WERI-Rb-1 (cell line): ENCODE measurements around the gene LCOR.

Experiments used
- DNase-seq: peaks from one replicate; pipeline ENCODE4 v3.0.0-alpha.2; 2020
- H3K27ac ChIP-seq: fragments of 250-450 bp; sonication (Bioruptor Pico); 2 replicates; pipeline ENCODE4 v1.5.1; 2020; ENCODE audit warnings: mild to moderate bottlenecking, moderate library complexity
- H3K27me3 ChIP-seq: fragments of 250-450 bp; sonication (Bioruptor Pico); 2 replicates; pipeline ENCODE4 v1.5.1; 2021; ENCODE audit warnings: mild to moderate bottlenecking, low read depth, moderate library complexity; ENCODE audit not compliant: insufficient read depth, severe bottlenecking
- H3K36me3 ChIP-seq: fragments of 250-450 bp; sonication (Bioruptor Pico); 2 replicates; pipeline ENCODE4 v1.5.1; 2020; ENCODE audit warnings: mild to moderate bottlenecking, moderate library complexity
- H3K4me3 ChIP-seq: 2 replicates; pipeline ENCODE4 v1.5.1; 2011; ENCODE audit warnings: low read depth, mild to moderate bottlenecking, control low read depth, low read length
- H3K9me3 ChIP-seq: fragments of 250-450 bp; sonication (Bioruptor Pico); 2 replicates; pipeline ENCODE4 v1.5.1; 2021; ENCODE audit warnings: mild to moderate bottlenecking, moderate library complexity; ENCODE audit not compliant: severe bottlenecking
- TF ChIP-seq, protein P1 (sequence below): IDR thresholded peaks from 2 replicates; pipeline ENCODE4 v1.5.1; 2011; ENCODE audit warnings: low read depth, mild to moderate bottlenecking, control low read depth, inconsistent platforms, low read length

Gene LCOR

DNA sequence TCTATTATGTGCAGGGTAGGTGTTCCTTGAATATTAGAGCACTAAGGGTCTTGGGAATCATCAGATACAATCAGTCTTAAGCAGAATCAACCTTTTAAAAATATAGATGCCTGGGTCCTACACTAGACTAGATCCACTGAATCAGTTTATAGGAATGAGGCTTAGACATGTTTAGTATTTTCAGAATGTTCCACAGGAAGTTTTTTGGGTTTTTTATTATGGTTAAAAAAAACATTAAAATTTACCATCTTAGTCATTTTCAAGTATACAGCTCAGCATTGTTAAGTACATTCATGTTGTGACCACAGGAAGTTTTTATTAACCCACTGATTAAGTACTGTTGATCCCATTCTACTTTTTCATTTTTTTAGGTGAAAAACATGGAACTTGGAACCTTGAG lies 135.7 kb downstream of the LCOR start:
- Histone ChIP-seq H3K4me3 (no peak overlapping the region), H3K36me3 (no peaks in the 10 kb centered on the region), H3K27ac (no peak overlapping the region), H3K27me3 (no peaks in the 10 kb centered on the region), H3K9me3 (no peaks in the 10 kb centered on the region)
- no peak for DNase-seq
- TF ChIP-seq, protein P1, sequence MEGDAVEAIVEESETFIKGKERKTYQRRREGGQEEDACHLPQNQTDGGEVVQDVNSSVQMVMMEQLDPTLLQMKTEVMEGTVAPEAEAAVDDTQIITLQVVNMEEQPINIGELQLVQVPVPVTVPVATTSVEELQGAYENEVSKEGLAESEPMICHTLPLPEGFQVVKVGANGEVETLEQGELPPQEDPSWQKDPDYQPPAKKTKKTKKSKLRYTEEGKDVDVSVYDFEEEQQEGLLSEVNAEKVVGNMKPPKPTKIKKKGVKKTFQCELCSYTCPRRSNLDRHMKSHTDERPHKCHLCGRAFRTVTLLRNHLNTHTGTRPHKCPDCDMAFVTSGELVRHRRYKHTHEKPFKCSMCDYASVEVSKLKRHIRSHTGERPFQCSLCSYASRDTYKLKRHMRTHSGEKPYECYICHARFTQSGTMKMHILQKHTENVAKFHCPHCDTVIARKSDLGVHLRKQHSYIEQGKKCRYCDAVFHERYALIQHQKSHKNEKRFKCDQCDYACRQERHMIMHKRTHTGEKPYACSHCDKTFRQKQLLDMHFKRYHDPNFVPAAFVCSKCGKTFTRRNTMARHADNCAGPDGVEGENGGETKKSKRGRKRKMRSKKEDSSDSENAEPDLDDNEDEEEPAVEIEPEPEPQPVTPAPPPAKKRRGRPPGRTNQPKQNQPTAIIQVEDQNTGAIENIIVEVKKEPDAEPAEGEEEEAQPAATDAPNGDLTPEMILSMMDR = no peak

DNA sequence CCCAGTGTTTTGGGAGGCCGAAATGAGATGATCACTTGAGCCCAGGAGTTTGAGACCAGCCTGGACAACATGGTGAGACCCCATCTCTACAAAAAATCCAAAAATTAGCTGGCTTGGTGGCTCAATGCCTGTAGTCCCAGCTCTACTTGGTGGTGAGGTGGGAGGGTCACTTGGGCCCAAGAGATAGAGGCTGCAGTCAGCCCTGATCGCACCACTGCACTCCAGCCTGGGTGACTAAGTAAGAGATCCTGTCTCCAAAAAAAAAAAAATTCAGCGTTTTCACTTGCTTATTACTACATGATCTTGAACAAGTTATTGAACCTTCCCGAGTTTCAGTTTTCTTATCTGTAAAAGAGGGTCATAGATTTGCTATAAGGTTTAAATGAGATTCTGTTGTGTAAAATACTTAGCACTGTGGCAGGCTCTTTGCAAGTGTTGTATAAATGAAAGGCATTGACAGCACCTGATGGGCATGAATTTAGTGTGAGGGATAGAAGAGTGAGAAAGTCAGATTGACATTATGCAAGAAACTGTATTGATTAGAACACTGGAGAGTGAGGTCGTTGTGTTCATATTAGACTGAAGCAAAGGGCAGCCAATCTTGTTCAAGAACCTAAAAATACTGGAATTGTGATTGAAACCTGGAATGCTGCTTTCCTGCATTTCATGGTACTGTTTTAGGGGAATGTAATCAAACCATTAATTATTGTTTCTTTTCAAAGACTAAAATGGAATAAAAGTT lies 136.8 kb downstream of the LCOR start:
- H3K27me3 ChIP-seq = no peaks in the 10 kb centered on the region
- H3K4me3 ChIP-seq = no peak overlapping the region
- TF ChIP-seq, protein P1 = no peak
- no peaks in the 10 kb centered on the region for H3K36me3 ChIP-seq
- DNase-seq = no peak
- no peaks in the 10 kb centered on the region for H3K9me3 ChIP-seq
- no peak overlapping the region for H3K27ac ChIP-seq

DNA sequence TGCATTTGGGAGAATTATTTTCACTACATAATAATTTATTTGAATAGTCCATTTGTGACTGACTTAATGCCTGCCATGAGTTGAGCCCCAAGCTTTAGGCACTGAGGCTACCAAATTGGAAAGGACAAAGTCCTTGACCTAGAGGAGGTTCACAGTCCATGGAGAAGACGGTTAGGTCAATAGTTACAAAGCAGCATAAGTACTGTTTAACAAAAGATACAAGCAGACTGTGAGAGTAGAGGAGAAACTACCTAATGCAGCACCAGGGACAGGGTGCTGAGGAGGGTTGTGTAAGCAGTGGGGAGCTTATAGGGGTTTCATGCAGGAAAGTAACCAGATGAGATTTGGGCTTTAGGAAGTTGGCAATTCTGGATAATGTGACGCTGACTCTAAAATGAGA lies 139.2 kb downstream of the LCOR start:
- H3K9me3 ChIP-seq = no peaks in the 10 kb centered on the region
- H3K27ac ChIP-seq = no peak overlapping the region
- H3K36me3 ChIP-seq = no peaks in the 10 kb centered on the region
- no peaks in the 10 kb centered on the region for H3K27me3 ChIP-seq
- TF ChIP-seq, protein P1 = no peak
- DNase-seq = no peak
- H3K4me3 ChIP-seq = no peak overlapping the region

DNA sequence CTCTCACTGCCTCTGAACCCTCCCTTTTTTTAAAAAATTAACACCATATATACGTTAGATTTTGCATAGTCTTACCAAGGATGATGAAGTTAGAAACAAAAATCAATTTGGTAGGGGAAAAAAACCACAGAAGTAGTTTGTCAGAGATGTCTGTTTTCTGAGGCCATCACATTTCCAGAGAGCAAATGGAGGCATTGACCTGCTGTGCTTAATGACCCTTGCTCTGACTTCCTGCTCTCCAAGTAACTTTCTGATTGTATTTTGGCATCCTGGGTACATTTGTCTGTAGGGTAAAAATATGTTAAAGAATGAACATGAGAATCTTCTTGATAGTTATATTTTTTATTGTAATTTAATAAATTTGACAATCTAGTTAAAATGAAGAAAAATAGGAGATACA lies 140.2 kb downstream of the LCOR start:
- Histone ChIP-seq H3K4me3 (no peak overlapping the region), H3K27ac (no peak overlapping the region), H3K9me3 (no peaks in the 10 kb centered on the region), H3K36me3 (no peaks in the 10 kb centered on the region), H3K27me3 (no peaks in the 10 kb centered on the region)
- TF ChIP-seq, protein P1 = no peak
- DNase-seq = no peak

DNA sequence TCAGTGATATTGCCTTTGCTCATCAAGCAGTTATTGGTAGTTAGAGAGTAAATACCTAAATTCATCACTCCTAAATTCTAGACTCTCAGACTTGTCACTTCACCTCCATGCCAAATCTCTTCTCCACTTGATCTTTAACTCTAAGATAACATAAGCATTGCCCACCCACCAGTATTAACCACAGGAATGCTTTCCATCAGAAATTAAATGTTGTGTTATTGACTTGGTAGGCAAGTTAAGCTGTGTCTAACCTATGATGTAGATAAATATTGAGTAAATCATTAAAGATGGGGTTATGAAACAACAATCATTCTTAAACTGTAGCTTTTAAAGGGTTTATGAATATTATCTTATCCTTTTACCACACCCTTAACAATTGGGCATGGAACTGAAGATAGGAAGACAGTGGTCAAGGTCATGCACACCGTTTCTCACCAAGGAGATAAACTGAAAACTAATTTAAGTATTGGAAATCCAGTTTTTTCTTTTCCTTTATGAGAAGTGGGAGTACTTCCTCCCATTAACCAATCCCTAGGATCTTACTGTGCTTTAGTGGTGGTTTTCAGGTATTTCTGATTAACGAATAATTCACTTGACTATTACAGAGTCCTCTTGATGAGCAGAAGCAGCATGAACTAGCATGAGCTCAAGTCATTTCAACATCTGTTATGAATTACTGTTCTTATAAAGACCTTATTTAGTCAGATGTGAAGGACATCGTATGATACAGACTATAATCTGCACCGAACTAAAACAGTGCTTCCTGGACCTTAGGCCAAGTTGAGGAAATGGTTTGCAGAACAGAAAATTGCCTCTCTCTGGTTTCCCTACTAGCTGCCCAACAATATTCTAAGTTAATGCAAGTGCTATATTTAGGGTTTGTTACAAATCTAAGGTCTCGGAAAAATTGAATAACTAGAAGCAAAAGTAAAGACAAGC lies 142.0 kb downstream of the LCOR start:
- DNase-seq = no peak
- Histone ChIP-seq H3K36me3 (no peaks in the 10 kb centered on the region; the same call in 1 of the 2 replicates), H3K27ac (no peak overlapping the region), H3K9me3 (no peaks in the 10 kb centered on the region), H3K27me3 (no peaks in the 10 kb centered on the region), H3K4me3 (no peak overlapping the region)
- TF ChIP-seq, protein P1 = no peak
